H1 (cell line): ENCODE results near the gene VCX3A. TPM values are rescaled to one million over a fixed set of nuclear protein-coding genes. Genes with fewer than 3 reads are reported as not detected.

Source experiments
- CTCF ChIA-PET: fragments of 300-600 bp; sonication (Branson Sonifier 250); formaldehyde crosslinking; loops from one replicate; lab custom pipeline; 2021; ENCODE audit not compliant: partially characterized antibody; lab: Charles Lee
- POLR2A ChIA-PET: fragments of 300-600 bp; sonication (Branson Sonifier 250); formaldehyde crosslinking; loops from one replicate; lab custom pipeline; 2021; ENCODE audit warnings: inconsistent platforms; ENCODE audit not compliant: partially characterized antibody; lab: Charles Lee
- DNase-seq, 2 experiments: peaks; one replicate each; pipeline versions ENCODE4 v3.0.0 to v3.0.0-alpha.2; 2010 to 2022; ENCODE audit warnings: low spot score in 2 of 2, low read depth in 1 of 2, mixed read lengths in 1 of 2
- FAIRE-seq: peaks from 2 replicates; lab custom pipeline; 2011; peaks lifted over from hg19 to GRCh38; lab: Jason Lieb, UNC
- H2AFZ ChIP-seq: 2 replicates; pipeline ENCODE4 v1.8.1; 2012; ENCODE audit warnings: low read length, inconsistent platforms
- H2AK5ac ChIP-seq: 2 replicates; pipeline ENCODE4 v1.6.1; 2013; ENCODE audit warnings: low read depth, low read length
- H2BK120ac ChIP-seq: replicated peaks from 2 replicates; pipeline ENCODE3; 2013; ENCODE audit warnings: low read depth, low read length, inconsistent platforms
- H2BK12ac ChIP-seq: 2 replicates; pipeline ENCODE4 v1.6.1; 2013; ENCODE audit warnings: low read depth, low read length
- H2BK15ac ChIP-seq: 2 replicates; pipeline ENCODE4 v1.6.1; 2013; ENCODE audit warnings: low read length
- H2BK20ac ChIP-seq: 2 replicates; pipeline ENCODE4 v1.6.1; 2013; ENCODE audit warnings: low read length
- H2BK5ac ChIP-seq: 2 replicates; pipeline ENCODE4 v1.6.1; 2013; ENCODE audit warnings: low read depth, low read length
- H3K14ac ChIP-seq: 2 replicates; pipeline ENCODE4 v1.6.1; 2013; ENCODE audit warnings: inconsistent platforms; ENCODE audit not compliant: insufficient read length
- H3K18ac ChIP-seq: 2 replicates; pipeline ENCODE4 v1.6.1; 2013; ENCODE audit warnings: low read length; ENCODE audit errors: extremely low read depth
- H3K23ac ChIP-seq: 2 replicates; pipeline ENCODE4 v1.6.1; 2013; ENCODE audit warnings: inconsistent platforms; ENCODE audit not compliant: insufficient read length
- H3K23me2 ChIP-seq: 2 replicates; pipeline ENCODE4 v1.6.1; 2013; ENCODE audit warnings: low read depth, low read length
- H3K27ac ChIP-seq: 2 replicates; pipeline ENCODE4 v1.6.1; 2011; ENCODE audit warnings: low read depth, low read length, inconsistent platforms
- H3K27me3 ChIP-seq, 4 experiments: replicated peaks in 1 of 4; 1 replicate in 1 of 4; 2 replicates in 3 of 4; pipeline versions ENCODE4 v1.6.1 to v1.8.1; 2011 to 2013; ENCODE audit warnings: low read length in 3 of 4, mild to moderate bottlenecking in 3 of 4, inconsistent platforms in 2 of 4, mixed read lengths in 2 of 4, moderate library complexity in 1 of 4; ENCODE audit not compliant: control insufficient read depth in 3 of 4, insufficient read depth in 3 of 4; ENCODE audit errors: extremely low read depth in 1 of 4
- H3K36me3 ChIP-seq, 4 experiments: 2 replicates each; pipeline versions ENCODE4 v1.6.1 to v1.8.1; 2011 to 2013; ENCODE audit warnings: mild to moderate bottlenecking in 4 of 4, low read length in 3 of 4, moderate library complexity in 2 of 4, control low read depth in 1 of 4, inconsistent platforms in 1 of 4; ENCODE audit not compliant: insufficient read depth in 4 of 4, control insufficient read depth in 2 of 4
- H3K4ac ChIP-seq: replicated peaks from 2 replicates; pipeline ENCODE3; 2013; ENCODE audit warnings: low read length, low read depth, mixed read lengths, inconsistent platforms; ENCODE audit not compliant: insufficient read length
- H3K4me1 ChIP-seq, 4 experiments: replicated peaks in 1 of 4; 1 replicate in 1 of 4; 2 replicates in 3 of 4; pipeline versions ENCODE4 v1.6.1 to v1.8.1; 2011 to 2013; ENCODE audit warnings: low read length in 3 of 4, inconsistent platforms in 2 of 4, mixed read lengths in 1 of 4; ENCODE audit not compliant: insufficient read depth in 4 of 4, control insufficient read depth in 3 of 4
- H3K4me2 ChIP-seq, 2 experiments: 2 replicates each; pipeline versions ENCODE4 v1.6.1 to v1.8.1; 2011 to 2013; ENCODE audit warnings: low read depth in 2 of 2, low read length in 2 of 2, control low read depth in 1 of 2, inconsistent platforms in 1 of 2, mild to moderate bottlenecking in 1 of 2; ENCODE audit not compliant: insufficient read depth in 1 of 2
- H3K4me3 ChIP-seq, 4 experiments: fragments of 200-600, 300-600 bp in 1 of 4; sonication (generic), shearing (Covaris generic), sonication (Bioruptor Twin) in 1 of 4; 2 replicates each; pipeline versions ENCODE4 v1.5.1 to v1.8.1; 2011 to 2016; ENCODE audit warnings: low read length in 4 of 4, low read depth in 3 of 4, control low read depth in 2 of 4, inconsistent platforms in 2 of 4, mild to moderate bottlenecking in 2 of 4, mixed read lengths in 1 of 4, moderate library complexity in 1 of 4; ENCODE audit not compliant: insufficient read depth in 2 of 4; ENCODE audit errors: extremely low read depth in 1 of 4
- H3K56ac ChIP-seq: replicated peaks from 2 replicates; pipeline ENCODE3; 2013; ENCODE audit warnings: low read depth, mild to moderate bottlenecking, mixed read lengths, low read length, inconsistent platforms; ENCODE audit not compliant: insufficient read length
- H3K79me1 ChIP-seq: 2 replicates; pipeline ENCODE4 v1.6.1; 2013; ENCODE audit warnings: low read depth, low read length, control low read depth
- H3K79me2 ChIP-seq, 2 experiments: 2 replicates each; pipeline versions ENCODE4 v1.6.1 to v1.8.1; 2012 to 2013; ENCODE audit warnings: low read length in 2 of 2, mild to moderate bottlenecking in 2 of 2, inconsistent platforms in 1 of 2; ENCODE audit not compliant: insufficient read depth in 2 of 2, control insufficient read depth in 1 of 2
- H3K9ac ChIP-seq, 4 experiments: replicated peaks in 1 of 4; 1 replicate in 1 of 4; 2 replicates in 3 of 4; pipeline versions ENCODE4 v1.6.1 to v1.8.1; 2011 to 2013; ENCODE audit warnings: low read depth in 3 of 4, low read length in 3 of 4, control low read depth in 2 of 4, mild to moderate bottlenecking in 2 of 4, moderate library complexity in 2 of 4, inconsistent platforms in 1 of 4; ENCODE audit errors: extremely low read depth in 1 of 4
- H3K9me3 ChIP-seq, 2 experiments: 2 replicates each; pipeline versions ENCODE4 v1.6.1 to v1.8.1; 2012 to 2013; ENCODE audit warnings: mild to moderate bottlenecking in 2 of 2, moderate library complexity in 2 of 2, control low read depth in 1 of 2, inconsistent platforms in 1 of 2, low read depth in 1 of 2, low read length in 1 of 2, mixed read lengths in 1 of 2; ENCODE audit not compliant: insufficient read depth in 2 of 2
- H4K20me1 ChIP-seq, 2 experiments: replicated peaks in 1 of 2; 2 replicates each; pipeline versions ENCODE3 to v1.8.1; 2011 to 2013; ENCODE audit warnings: inconsistent platforms in 2 of 2, low read length in 2 of 2, mild to moderate bottlenecking in 1 of 2; ENCODE audit not compliant: insufficient read depth in 2 of 2, control insufficient read depth in 1 of 2
- H4K5ac ChIP-seq: 2 replicates; pipeline ENCODE4 v1.6.1; 2013; ENCODE audit warnings: low read length, low read depth, mixed read lengths, inconsistent platforms; ENCODE audit not compliant: insufficient read length
- H4K8ac ChIP-seq: 2 replicates; pipeline ENCODE4 v1.8.0; 2013; ENCODE audit warnings: mild to moderate bottlenecking, moderate library complexity, low read length, inconsistent platforms; ENCODE audit not compliant: insufficient read depth; ENCODE audit errors: extremely low read depth
- H4K91ac ChIP-seq: replicated peaks from 2 replicates; pipeline ENCODE3; 2013; ENCODE audit warnings: low read length, mixed read lengths, inconsistent platforms; ENCODE audit not compliant: insufficient read length
- CTCF ChIP-seq, 3 experiments: IDR thresholded peaks; 1 replicate in 2 of 3; 2 replicates in 1 of 3; pipeline versions ENCODE4 v1.5.1 to v1.6.1; 2011; ENCODE audit warnings: low read length in 3 of 3, mild to moderate bottlenecking in 3 of 3, inconsistent platforms in 2 of 3, low read depth in 1 of 3, moderate library complexity in 1 of 3; ENCODE audit not compliant: insufficient read depth in 1 of 3; ENCODE audit errors: control extremely low read depth in 1 of 3
- RAD21 ChIP-seq, 2 experiments: IDR thresholded peaks in 1 of 2; conservative IDR thresholded peaks in 1 of 2; 2 replicates each; pipeline ENCODE4 v1.6.1; 2011; ENCODE audit warnings: low read depth in 2 of 2, low read length in 2 of 2, improper control_type of control experiment in 1 of 2, inconsistent platforms in 1 of 2, mild to moderate bottlenecking in 1 of 2, moderate library complexity in 1 of 2
- SIRT6 ChIP-seq: IDR thresholded peaks from one replicate; pipeline ENCODE4 v1.7.1; 2012; ENCODE audit warnings: low read length, inconsistent platforms
- SRF ChIP-seq: IDR thresholded peaks from 2 replicates; pipeline ENCODE4 v1.6.1; 2011; ENCODE audit warnings: mild to moderate bottlenecking, low read depth, low read length, moderate library complexity
- WGBS, 2 experiments: shearing (Covaris generic) in 1 of 2; methylation state at CpG; one replicate each; pipeline versions ENCODE4 v1.1.6 to v1.1.7; 2013 to 2015; ENCODE audit warnings: low lambda C conversion rate in 2 of 2, mixed read lengths in 2 of 2, inconsistent platforms in 1 of 2, low coverage in 1 of 2, missing lambda C conversion rate in 1 of 2; ENCODE audit not compliant: insufficient replicate concordance in 2 of 2, insufficient coverage in 1 of 2, insufficient read length in 1 of 2; ENCODE audit errors: extremely low coverage in 1 of 2, missing lambda C conversion rate in 1 of 2; 5-methylcytosine and 5-hydroxymethylcytosine counted together
- polyA plus RNA-seq, 7 experiments: library from polyadenylated mRNA; depleted of rRNA in 3 of 7; stranded (reverse) in 5 of 7; unstranded in 2 of 7; fragments of >200 nt in 5 of 7; fragments of 200-250 nt in 2 of 7; gene quantifications; 1 replicate in 5 of 7; 2 replicates in 1 of 7; 4 replicates in 1 of 7; pipeline versions ENCODE4 v1.2.1 to v1.2.3, GENCODE V29; 2011 to 2013; ENCODE audit warnings: missing spikeins in 2 of 7, mixed read lengths in 2 of 7
- total RNA-seq: library from RNA; stranded (reverse); fragmentation: NEBNext Ultra II Directional; extraction: Animal tissue kit (Norgen Biotek cat#: 25700); gene quantifications from 2 replicates; pipeline ENCODE4 v1.2.1, GENCODE V29; 2021

The VCX3A gene
- total and polyA plus RNA-seq, 2 of the 8 experiments (the other 6 are each of a cell fraction or from before 2014, with no cell fraction given) = 0.38 to 0.63 TPM

- Histone ChIP-seq H2AFZ (no peak overlapping the region), H3K79me2 (no peaks in the 10 kb centered on the region), H4K91ac (no peak overlapping the region), H2BK12ac (no peak overlapping the region), H2BK120ac (no peak overlapping the region), H3K23me2 (no peaks in the 10 kb centered on the region), H3K9ac (no peak overlapping the region), H3K27me3 (no peaks in the 10 kb centered on the region), H3K79me1 (no peaks in the 10 kb centered on the region), H2BK20ac (no peak overlapping the region), H2BK5ac (no peak overlapping the region), H4K8ac (no peak overlapping the region), H3K36me3 (no peaks in the 10 kb centered on the region), H3K27ac (no peak overlapping the region), H3K23ac (no peak overlapping the region), H3K9me3 (no peaks in the 10 kb centered on the region), H2BK15ac (no peak overlapping the region), H3K4me3 (no peak overlapping the region), H4K20me1 (no peaks in the 10 kb centered on the region), H3K4me1 (no peaks in the 10 kb centered on the region), H3K56ac (no peak overlapping the region), H3K18ac (no peak overlapping the region), H3K4ac (no peak overlapping the region), H4K5ac (no peak overlapping the region), H3K4me2 (no peak overlapping the region), H2AK5ac (no peak overlapping the region), H3K14ac (no peak overlapping the region)
- DNase-seq = peak; percentile 3 to 45
- 89% methylated on average over 3 of the region's 5 CpGs; no CpG with 5 or more reads in 1 of the 2 experiments for WGBS, 2 experiments
- ChIA-PET POLR2A (no interaction called here), CTCF (interaction anchor here (0.7 to 1.8 kb wide), 5 partner anchors 14 to 283 kb away, joined by 3 to 4 read pairs (median 4); no protein-coding TSS in a partner anchor)
- FAIRE-seq = peak; percentile 36
- TF ChIP-seq CTCF (IDR thresholded peaks at IDR 0.05; ENCODE audit: control extremely low read depth in 1 of 3, insufficient read depth in 1 of 3, low read depth in 1 of 3, low read length in 3 of 3) (peak; percentile 24 to 39 (median 29)), RAD21 (IDR thresholded peaks at IDR 0.05 in 1 of 2, conservative IDR thresholded peaks at IDR 0.05 in 1 of 2; ENCODE audit: low read depth in 2 of 2, low read length in 2 of 2) (peak; percentile 33 to 46; a peak in 3 of 4 replicates), SIRT6 (no peak), SRF (no peak)
Observed at GRCh38 chrX:6574762-6575161, 39.8 kb upstream of the VCX3A start.
